HEK293T (cell line): ENCODE results near the gene KIF5B.

ENCODE experiments used
- BHLHE40 ChIP-seq: fragments of 450-650 bp; IDR thresholded peaks from 2 replicates; pipeline ENCODE4 v1.6.1; 2016; ENCODE audit warnings: mild to moderate bottlenecking, moderate library complexity, borderline replicate concordance
- ELF4 ChIP-seq: fragments of 450-650 bp; IDR thresholded peaks from 2 replicates; pipeline ENCODE4 v1.6.1; 2017; ENCODE audit warnings: antibody characterized with exemption
- FOXK2 ChIP-seq: fragments of 450-650 bp; IDR thresholded peaks from 2 replicates; pipeline ENCODE4 v1.6.1; 2016; ENCODE audit warnings: mild to moderate bottlenecking
- FOXM1 ChIP-seq: fragments of 450-650 bp; IDR thresholded peaks from 2 replicates; pipeline ENCODE4 v1.6.1; 2017; ENCODE audit warnings: mild to moderate bottlenecking, borderline replicate concordance
- HDGF ChIP-seq: fragments of 450-650 bp; IDR thresholded peaks from 2 replicates; pipeline ENCODE4 v1.6.1; 2017; ENCODE audit warnings: antibody characterized with exemption, borderline replicate concordance
- L3MBTL2 ChIP-seq: fragments of 450-650 bp; conservative IDR thresholded peaks from 2 replicates; pipeline ENCODE4 v1.6.1; 2016; ENCODE audit warnings: mild to moderate bottlenecking
- LEF1 ChIP-seq: fragments of 450-650 bp; IDR thresholded peaks from 2 replicates; pipeline ENCODE4 v1.6.1; 2017; ENCODE audit warnings: mild to moderate bottlenecking, borderline replicate concordance
- NFRKB ChIP-seq: fragments of 450-650 bp; IDR thresholded peaks from 2 replicates; pipeline ENCODE4 v1.6.1; 2016; ENCODE audit warnings: mild to moderate bottlenecking, moderate library complexity
- PKNOX1 ChIP-seq: fragments of 450-650 bp; IDR thresholded peaks from 2 replicates; pipeline ENCODE4 v1.6.1; 2016
- SP1 ChIP-seq: fragments of 450-650 bp; IDR thresholded peaks from 2 replicates; pipeline ENCODE4 v1.6.1; 2017
- SUZ12 ChIP-seq: fragments of 450-650 bp; IDR thresholded peaks from 2 replicates; pipeline ENCODE4 v1.6.1; 2016; ENCODE audit warnings: mild to moderate bottlenecking
- TARDBP ChIP-seq: fragments of 450-650 bp; IDR thresholded peaks from 2 replicates; pipeline ENCODE4 v1.6.1; 2016
- ZNF384 ChIP-seq: fragments of 450-650 bp; IDR thresholded peaks from 2 replicates; pipeline ENCODE4 v1.6.1; 2016

- no peak for TF ChIP-seq FOXM1
- TF ChIP-seq NFRKB = no peak
- no peak for TF ChIP-seq FOXK2
- no peak for TF ChIP-seq HDGF
- no peak for TF ChIP-seq LEF1
- no peak for TF ChIP-seq SP1
- TF ChIP-seq TARDBP = no peak
- no peak for TF ChIP-seq L3MBTL2
- TF ChIP-seq BHLHE40 = no peak
- TF ChIP-seq ZNF384 = no peak
- TF ChIP-seq PKNOX1 = no peak
- no peak for TF ChIP-seq SUZ12
- TF ChIP-seq ELF4 = no peak
Observed at GRCh38 chr10:32000937-32001336, 55.3 kb downstream of the KIF5B start.
